Fibroblast of skin of left biceps (primary cell): Measurements from ENCODE around the gene NAP1L4.

ENCODE experiments used
- DNase-seq, 2 experiments: peaks; one replicate each; pipeline ENCODE4 v3.0.0-alpha.2; 2013; ENCODE audit warnings: low read depth in 2 of 2

The NAP1L4 gene

DNA sequence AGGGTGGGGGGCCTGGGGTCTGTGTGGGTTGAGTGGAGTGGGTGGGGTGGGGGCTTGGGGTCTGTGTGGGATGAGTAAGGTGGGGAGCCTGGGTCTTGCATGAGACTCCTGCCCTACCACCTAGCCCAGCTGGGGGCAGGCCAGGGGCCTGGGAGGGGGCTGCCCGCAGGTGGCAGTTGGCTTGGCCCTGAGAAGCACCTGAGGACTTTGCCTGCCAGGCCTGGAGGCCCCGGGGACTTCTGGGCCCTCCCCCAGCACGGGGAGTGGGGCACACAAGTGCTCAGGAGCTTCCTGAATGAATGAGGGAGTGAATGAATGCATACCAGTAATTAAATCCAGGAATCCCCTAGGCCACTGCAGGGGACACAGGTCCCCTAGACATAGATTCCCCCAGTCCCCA is 69.5 kb downstream of the NAP1L4 start:
- DNase-seq = no peak

DNA sequence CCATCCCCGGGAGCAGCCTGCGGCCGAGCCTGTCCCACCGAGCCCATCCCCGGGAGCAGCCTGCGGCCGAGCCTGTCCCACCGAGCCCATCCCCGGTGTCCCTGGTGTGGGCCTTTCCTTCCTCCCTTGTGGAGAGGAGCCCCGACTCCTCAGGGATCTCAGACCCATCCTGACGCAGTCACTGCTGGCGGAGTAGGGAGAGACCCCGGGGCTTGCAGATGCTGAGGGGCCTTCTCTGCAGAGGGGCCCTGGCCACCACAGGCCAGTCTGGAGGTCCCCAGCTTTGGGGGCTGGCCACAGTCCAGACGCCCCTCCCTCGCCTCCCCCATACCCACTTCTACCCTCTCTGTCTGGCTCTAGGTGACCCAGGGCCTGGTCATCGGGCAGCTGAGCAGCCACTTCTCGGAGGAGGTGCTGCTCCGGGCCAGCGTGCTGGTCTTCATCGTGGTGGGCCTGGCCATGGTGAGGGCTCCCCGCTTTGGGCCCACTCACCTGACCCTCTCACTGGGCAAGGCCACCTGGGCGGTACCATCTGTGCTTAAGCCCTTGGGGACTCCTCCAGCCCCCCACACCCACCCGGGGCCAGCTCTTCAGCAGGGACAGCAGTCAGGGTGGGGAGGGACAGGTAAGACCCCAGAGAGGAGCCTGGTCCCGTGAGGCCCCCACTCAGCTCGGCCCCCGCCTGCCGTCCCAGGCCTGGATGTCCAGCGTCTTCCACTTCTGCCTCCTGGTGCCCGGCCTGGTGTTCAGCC is 70.2 kb downstream of the NAP1L4 start:
- DNase-seq = no peak

DNA sequence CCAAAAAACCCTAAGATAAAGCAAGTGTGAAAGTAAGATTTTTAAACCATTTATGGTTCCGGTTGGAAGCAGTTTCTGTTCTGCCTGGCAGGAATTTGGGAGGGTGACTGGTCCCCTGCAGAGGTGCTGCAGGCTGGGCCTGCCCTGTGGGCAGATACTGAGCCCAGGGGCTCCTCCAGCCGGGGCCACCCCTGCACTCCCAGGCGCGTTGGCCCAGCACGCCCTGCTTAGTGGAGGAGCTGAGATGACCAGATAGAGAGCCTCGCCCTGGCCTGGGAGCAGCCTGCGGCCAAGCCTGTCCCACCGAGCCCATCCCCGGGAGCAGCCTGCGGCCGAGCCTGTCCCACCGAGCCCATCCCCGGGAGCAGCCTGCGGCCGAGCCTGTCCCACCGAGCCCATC is 70.9 kb downstream of the NAP1L4 start:
- no peak for DNase-seq

DNA sequence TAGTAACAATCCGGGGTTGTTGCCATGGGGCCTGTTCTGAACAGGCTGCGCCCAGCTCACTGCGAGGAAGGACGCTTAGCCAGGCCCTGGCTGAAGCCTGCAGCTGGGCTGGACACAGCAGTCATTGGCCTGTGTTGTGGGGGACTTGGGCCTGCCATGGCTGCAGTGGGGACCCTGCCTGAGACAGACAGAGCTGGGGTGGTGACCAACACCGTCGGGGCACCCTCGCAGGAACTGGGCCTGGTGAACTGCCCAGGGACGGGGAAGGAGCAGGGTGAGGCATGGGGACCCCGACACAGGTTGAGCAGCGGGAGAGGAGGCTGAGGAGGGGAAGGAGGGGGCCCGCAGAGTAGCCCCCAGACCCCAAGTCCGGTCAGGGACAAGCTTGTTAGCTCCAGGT is 71.8 kb downstream of the NAP1L4 start:
- DNase-seq = no peak

DNA sequence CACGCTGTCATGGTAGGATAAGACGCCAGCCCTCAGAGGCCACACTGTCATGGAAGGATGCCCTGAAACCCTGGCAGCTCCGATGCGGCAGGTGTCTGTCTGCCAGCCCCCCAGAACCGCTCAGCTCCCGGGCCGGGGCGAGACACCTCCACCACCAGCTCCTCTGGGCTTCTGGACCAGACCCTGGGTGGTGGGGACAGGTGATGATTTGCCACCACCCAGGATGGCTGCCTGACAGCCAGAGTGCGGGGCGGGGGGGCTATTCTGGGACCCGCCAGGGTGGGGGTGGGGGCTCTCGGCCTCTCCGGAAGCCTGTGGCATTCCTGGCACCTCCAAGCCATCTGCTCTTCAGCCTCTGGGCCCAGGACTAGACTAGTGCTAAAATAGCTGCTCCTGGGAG is 72.3 kb downstream of the NAP1L4 start:
- no peak for DNase-seq

DNA sequence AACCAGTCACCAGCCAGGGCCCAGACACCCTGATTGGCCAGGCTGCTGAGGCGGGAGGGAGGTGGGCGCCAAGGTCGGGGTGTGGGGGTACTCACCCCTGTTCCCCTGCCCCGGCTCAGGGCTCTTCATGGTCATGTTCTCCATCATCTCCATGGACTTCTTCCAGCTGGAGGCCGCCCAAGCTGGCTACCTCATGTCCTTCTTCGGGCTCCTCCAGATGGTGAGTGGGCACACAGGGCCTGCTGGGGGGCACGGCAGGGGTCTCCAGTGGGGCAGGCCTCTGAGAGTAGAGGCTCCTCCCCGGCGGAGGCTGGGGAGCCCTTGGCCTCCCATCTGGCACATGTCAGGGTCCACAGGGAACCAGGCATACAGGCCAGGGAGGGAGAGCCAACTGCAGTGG is 72.9 kb downstream of the NAP1L4 start:
- DNase-seq = no peak

DNA sequence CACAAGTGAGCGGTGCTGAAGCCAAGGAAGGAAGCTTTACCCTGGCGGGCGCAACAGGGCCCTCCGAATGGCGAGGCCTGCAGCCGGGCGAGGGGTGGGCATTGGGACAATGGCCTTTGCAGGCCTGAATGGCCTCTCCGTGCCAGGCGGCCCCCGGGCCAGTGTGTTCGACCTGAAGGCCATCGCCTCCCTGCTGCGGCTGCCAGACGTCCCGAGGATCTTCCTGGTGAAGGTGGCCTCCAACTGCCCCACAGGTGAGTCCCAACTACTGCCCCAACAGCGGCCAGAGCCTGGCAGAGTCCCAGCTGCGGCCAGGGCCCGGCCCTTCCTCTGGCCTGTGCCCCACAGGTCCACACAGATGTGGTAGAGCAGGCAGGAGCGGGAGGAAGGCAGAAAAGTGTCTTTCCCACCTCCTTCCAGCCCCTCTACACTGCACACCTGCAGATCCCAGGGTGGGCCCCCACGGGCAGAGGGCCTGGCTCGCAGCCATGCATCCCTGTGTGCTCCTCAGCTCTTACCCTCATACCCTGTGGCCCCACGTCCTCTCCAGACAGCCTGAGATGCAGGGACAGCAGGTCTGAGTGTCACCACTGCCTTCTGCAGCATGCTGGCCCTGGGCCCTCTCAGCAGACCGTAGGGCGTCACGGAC is 74.2 kb downstream of the NAP1L4 start:
- no peak for DNase-seq

DNA sequence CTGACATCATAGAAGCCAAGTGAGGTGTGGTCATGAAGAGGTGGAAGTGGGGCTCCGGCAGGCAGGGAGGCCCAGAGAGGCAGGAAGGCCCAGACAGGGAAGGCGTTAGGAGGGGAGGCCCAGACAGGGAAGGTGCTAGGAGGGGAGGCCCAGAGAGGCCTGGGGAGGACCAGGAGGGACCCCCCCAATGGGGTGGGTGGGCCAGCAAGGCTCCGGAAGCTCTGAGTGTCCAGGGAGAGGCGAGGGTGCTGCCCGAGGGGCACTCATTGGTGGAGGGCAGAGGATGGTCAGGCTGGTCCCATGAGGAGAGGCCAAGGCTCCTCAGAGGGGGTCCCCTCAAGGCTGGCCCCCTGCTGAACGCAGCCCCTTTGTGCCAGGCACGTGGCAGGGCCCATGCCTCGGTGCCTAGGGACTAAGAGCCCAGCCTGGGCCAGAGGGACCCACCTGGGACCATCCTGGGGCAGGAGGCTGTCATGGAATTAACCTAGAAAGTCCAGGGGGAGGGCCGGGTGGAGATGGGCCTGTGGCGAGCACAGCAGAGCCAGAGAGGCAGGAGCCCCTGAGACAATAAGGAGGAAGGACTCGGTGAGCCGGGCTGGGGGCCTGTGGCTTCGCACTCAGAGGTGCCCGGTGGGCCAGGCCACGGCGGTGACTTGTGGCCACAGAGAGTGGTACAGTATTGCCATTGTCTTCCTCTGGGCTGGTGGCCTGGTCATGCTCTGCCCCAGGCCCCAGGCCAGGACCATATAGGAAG is 75.1 kb downstream of the NAP1L4 start:
- no peak for DNase-seq

DNA sequence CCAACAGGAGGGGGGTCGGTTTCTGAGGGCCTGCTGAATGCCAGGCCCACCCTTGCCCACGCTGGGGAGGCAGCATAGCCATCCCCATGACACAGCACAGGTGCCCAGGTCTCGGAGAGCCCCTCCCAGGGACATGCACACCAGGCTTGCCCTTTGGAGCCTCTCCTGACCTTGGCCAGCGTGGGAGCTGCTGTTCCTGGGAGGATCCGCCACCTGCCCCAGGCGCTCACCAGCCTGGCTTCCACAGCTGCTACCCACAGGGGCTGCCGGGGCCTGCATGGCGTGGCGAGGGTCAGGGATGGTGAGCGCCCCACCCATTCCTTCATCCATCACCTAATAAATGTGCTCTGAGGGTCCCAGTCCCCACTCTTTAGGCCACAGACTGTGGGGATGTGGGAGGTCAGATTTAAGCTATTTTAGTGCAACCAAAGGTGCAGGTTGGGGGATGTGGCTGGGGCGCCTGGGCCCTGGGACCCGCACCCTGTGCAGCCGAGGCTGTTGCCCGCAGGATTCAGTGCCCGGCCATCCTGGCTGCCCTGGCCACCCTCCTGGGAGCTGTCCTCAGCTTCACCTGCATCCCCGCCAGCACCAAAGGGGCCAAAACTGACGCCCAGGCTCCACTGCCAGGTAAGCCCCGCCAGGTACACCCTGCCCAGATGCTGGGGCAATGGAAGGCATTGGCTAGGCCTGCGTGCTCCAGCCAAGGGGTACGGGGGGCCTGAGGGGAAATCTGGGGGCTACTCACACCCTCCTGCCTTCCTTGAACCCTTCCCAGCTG is 75.8 kb downstream of the NAP1L4 start:
- DNase-seq = no peak

DNA sequence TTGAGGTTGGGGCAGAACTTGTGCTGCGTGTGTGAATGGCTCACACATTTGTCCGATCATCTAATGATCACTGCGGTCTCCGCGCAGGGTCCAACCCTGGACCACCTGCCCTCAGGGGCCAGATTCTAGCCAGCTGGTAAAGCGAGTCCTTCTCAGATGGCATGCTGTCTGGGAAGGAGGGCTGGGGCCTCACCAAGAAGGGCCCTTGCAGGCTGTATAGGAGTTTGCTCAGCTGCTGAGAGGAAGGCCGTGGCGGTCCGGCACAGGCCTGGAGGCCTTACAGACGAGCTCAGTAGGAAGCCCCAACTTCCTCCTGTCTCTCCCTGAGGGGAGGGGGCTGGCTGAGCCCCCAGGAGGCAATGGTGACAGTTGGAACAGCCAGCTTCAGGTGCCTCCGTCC is 76.7 kb downstream of the NAP1L4 start:
- DNase-seq = no peak

DNA sequence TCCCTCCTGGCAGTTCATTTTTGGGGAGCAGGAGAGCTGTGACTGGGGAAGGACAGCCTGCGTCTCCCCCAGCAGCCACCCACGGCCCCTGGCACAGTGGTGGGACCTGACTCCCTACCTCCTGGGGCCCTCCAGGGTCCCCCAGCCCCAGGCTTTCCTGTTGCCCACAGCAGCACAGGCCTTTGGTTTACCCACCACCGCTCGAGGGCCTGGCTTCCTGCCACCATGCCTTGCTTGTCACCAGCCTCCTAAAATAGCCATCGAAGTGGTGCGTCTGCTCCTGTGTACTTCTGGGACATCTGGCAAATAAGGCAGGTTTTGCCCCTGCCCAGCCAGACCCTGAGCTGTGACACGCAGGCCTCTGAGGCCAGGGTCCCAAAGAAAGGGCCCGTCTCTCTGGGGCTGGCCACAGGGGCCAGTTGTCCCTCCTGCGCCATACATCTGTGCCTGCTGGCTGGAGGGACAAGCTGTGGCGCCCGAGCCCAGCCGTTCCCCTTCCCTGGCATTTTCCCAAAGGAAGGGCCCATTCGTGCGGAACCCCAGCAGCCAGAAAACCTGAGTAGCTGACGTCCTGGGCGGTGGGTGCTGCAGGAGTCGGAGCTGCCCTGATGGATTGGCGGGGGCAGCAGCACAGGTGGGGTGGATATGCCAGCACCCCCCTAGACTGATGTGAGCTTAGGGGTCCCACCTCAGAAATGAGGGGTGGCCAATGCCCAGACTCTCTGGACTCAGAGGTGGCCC is 77.5 kb downstream of the NAP1L4 start:
- no peak for DNase-seq

DNA sequence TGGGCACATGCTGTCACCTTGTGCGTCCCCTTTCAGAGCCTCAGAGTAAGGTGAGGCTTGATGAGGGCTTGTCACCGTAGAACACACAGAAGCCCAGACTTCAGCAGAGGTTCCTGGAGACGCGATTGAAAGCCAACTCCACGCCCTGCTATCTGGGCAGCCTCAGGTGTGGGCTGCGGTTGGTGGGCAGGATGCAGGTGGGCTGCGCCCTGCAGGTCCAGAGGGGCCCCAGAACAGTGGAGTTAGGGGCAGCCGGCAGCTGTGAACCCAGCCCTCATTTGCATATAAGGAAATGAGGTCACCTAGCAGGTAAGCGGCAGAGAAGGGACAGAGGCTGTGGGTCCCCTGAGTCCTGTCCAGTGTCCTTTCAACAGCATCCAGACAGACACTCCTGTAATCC is 78.4 kb downstream of the NAP1L4 start:
- no peak for DNase-seq

DNA sequence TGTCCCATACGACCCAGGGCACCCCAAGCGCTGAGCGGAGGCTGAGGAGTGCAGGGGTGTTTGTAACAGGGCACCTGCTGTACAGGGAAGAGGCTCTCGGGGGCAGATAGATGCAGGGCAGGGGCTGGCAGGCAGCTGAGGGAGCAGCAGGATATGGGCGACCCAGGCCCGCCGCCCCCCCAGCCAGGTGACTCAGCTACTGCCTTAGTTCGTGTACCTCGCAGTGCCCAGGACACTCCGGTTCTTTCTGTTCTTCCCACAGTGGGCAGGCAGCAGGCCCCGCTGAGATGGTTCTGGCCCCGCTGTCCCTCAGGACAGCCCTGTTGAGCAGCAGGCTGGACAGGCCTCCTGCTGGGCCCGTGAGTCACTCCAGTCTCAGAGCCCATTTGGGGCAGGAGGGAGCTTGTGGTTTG is 79.1 kb downstream of the NAP1L4 start:
- DNase-seq = no peak

DNA sequence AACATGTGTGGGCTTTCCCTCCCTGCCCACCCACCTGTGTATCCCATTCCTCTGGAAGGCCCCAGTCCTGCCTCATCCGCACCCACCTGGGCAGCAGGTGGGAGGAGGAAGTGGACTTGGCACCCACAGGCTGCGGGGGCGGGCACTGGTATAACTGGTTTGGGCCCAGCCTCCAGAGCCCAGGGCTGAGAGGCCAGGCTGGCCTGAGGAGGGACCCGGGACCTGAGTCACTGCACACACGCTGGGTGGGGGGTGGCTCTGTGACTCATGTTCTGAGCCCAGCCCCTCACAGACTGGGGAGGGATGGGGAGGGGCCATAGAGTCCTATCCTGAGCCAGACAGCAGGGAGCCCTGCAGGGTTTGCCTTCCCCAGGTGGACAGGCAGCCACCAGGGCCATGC is 79.6 kb downstream of the NAP1L4 start:
- DNase-seq = peak in 1 of 2 experiments; percentile 20

DNA sequence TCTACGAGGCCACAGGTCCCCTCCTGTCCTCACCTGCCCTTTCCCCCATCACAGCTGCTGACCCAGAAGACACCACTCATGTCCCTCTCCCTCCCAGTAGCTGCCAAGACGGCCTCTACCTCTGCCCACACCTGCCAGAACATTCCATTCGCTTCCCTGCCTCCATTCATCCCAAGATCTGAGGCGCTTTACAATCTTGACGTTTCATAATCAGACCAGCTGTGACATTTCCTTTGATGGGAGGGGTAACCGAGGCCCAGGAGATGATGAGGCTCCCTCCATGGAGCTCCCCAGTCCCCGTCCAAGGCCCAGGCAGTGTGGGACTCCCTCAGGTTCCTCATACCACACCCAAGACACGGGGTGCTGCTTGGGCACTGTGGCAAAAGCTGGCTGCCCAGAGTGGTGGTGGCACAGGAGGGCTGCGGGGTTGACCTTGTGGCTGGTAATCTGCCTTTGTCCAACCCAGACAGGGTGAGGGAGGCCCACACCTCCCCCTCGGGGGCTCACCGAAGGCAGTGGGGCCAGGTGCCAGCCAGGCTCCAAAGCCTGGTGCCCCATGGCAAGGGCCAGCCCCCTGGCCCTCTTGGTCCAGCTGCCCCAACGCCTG is 80.2 kb downstream of the NAP1L4 start:
- no peak for DNase-seq

DNA sequence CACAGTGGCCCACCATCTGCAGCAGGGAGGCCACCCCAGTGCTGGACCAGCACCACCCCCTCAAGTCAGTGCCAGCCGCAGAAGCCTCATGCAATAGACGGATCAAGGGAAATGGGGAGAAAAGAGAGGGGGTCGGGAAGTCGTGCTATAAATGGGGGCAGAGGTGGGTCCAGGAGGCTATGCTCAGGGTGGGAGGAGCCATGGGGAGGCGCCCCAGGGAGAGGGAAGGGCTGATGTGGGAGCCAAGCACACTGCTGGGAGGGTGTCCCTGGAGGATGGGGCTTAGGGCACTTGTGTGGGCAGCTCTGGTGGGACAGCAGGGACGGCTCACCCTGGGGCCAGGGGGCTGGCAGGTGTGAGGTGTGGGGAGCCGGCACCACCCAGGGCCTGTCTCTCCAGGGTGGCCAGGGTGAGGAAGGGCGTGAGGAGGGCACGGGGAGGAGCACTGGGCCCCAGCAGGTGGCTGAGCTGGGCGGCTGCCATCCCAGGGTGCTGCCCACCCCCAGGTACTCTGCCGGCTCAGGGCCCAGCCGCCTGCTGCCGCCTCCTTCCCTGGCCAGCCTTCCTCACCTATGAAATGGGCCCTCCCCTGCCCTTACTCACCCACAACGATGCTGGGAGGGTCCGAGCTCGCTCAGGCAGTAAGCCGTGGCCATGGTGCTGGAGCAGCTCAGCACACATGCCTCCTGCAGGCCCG is 80.9 kb downstream of the NAP1L4 start:
- DNase-seq = no peak

DNA sequence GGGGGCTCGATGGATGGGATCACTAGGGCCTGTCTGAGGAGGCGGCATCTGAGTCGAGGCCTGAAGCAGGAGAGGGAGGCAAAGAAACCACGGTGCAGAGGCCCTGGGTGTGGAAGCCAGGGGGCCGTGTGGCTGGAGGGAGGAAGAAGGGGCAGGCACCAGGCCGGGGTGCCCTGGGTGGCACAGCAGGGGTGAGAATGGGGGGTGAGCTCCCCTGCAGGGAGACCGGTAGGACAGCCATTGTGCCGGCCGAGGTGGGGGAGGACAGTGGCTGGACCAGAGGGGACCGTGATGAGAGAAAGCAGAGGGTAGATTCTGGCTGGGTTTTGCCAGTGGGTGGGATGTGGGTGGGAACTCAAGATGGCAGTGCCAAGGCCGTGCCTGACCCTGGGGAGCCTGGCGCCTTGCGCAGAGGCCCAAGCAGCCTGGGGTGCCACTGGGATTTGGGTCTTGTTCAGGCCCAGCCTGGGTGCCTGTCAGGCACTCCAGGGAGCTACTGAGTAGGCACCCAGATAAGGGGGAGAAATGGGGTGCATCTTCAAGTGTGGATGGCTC is 81.7 kb downstream of the NAP1L4 start:
- no peak for DNase-seq

DNA sequence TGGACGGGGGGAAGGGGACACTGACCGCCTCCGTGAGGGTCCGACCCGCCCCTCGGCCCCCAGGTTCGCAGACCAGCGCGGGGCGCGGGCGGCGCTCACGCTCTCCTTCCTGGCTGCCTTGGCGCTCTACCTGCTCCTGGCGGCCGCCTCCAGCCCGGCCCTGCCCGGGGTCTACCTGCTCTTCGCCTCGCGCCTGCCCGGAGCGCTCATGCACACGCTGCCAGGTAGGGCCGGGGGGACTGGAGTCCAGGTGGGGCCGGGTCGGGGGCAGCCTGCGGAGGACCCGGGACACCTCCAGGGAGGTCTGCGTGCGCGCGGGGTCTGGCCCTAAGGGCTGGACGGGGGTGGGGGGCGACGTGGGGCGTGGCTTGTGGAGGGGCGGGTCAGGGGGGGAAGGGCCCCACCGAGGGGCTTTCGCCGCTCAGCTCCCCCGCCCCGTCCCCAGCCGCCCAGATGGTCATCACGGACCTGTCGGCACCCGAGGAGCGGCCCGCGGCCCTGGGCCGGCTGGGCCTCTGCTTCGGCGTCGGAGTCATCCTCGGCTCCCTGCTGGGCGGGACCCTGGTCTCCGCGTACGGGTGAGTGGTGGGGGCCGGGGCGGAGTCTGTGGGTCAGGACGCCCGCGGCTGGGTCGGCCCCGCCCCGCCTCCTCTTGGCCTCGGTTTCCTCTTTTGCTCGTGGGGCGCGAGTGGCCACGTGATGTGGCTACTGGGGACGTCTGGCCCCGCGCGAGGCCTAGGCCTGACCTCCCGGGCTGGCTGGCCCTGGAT is 82.8 kb downstream of the NAP1L4 start:
- no peak for DNase-seq

DNA sequence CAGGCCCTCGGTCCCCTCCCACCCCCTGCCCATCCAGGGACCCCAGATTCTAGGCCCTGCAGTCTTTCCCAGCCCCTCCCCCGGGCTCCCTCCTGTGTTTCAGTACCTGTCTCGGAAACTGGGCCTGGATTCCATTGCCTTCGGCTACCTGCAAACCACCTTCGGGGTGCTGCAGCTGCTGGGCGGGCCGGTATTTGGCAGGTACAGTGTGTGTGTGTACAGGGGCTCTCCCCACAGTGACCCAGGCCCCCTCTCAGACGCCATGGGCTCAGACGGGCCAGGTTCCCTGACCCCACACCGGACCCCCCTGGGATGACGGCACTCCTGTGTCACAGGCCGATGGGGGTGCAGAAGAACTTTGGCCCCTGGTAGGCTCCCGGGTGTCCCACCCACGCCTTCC is 84.0 kb downstream of the NAP1L4 start:
- no peak for DNase-seq
